Epithelial cell of prostate (primary cell): ENCODE data around the gene RHOBTB1.
"Not testable (repeated sequence)": the region's sequence is repeated elsewhere in the genome, so short reads cannot be mapped to it uniquely, and the experiment has no call there.

Experiments
- DNase-seq: peaks from one replicate; pipeline ENCODE4 v3.0.0-alpha.2; 2011; ENCODE audit warnings: low read depth, low spot score
- H3K27ac ChIP-seq: fragments of 450-650 bp; 2 replicates; pipeline ENCODE4 v1.5.1; 2017; ENCODE audit warnings: mild to moderate bottlenecking

The RHOBTB1 gene

DNA sequence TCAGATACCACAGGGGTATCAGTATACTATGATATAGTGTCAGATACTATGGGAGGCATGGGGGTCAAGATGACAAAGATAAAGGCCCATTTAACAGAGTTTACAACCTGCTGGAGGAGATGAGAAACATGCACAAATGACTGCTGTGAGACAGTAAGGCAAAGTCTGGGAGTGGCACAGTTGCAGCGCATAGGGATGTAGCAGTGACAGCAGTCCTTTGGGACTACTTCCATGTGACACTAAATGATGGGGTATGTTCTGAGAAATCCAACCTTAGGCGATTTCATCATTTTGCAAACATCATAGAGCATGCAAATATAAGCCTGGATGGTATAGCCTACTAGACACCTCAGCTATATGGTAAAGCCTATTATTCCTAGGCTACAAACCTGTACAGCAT lies 108.9 kb downstream of the RHOBTB1 start:
- no peak for DNase-seq
- no peak overlapping the region for H3K27ac ChIP-seq

DNA sequence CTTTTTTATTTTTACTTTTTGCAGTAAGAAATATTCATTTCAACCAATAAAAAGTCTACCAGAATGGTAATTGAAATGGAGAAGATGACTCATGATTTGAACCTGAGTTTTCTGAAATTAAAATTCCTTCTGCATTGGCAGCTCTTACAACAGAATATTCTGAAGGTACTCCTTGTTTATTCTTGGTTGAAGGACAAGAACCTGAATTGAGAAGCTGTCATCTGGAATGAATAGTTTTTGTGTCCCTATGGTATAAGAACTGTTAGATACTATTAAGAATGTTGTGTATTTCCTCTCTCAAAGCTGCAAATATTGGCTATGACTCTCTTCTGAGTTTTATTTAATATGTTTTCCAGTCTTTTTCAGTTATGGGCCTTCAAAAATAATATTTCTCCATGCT lies 109.6 kb downstream of the RHOBTB1 start:
- no peak overlapping the region for H3K27ac ChIP-seq
- DNase-seq = no peak

DNA sequence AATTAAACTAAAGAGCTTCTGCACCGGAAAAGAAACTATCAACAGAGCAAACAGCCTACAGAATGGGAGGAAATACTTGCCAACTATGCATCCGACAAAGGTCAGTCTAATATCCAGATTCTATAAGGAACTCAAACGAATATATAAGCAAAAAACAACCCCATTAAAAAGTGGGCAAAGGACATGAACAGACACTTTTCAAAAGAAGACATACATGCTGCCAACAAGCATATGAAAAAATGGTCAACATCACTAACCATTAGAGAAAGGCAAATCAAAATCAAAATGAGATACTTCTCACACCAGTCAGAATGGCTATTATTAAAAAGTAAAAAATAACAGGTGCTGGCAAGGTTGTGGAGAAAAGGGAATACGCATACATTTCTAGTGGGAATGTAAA lies 111.8 kb downstream of the RHOBTB1 start:
- DNase-seq, H3K27ac ChIP-seq: not testable (repeated sequence)

DNA sequence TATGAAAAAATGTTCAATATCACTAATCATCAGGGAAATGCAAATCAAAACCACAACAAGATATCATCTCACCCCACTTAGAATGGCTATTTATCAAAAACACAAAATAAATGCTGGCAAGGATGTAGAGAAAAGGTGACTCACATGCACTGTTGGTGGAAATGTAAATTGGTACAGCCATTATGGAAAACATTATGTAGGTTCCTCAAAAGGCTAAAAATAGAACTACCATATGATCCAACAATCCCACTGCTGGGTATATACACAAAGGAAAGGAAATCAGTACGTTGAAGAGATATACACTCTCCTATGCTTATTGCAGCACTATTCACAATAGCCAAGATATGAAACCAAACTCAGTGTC lies 115.5 kb downstream of the RHOBTB1 start:
- DNase-seq = no peak
- H3K27ac ChIP-seq = peak overlapping the region; percentile 26

DNA sequence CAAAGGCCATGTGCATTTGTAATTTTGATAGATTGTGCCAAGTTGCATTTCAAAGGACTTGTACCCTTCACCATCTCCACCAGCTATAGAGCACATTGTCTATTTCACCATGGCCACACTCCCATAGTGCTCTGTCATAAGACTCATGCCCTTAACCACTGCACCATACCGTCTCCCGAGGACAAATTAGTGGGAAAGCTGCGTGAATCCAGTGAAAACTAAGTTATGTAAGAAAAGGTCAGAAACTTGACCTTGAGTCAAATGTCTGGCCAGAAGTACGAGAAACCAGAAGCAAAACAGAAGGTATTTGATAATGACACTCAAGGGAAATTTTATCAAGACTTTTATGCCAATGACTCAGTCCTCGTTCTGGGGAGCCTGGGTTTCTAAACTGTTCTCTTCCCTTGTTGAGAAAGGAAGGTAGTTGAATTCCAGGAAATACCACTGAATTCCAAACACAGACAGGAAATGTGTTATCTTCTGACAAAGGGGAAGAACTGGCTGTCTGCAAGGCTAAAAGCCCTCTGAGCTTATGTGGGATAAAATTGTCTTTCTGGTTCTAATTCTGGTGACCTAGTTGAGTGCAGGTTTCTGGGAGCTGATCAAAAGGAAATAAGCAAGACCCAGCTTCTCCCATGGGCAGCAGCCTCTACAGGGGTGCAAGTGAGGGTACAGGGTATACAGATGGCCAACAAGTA lies 116.0 kb downstream of the RHOBTB1 start:
- peak overlapping the region; percentile 26 for H3K27ac ChIP-seq

DNA sequence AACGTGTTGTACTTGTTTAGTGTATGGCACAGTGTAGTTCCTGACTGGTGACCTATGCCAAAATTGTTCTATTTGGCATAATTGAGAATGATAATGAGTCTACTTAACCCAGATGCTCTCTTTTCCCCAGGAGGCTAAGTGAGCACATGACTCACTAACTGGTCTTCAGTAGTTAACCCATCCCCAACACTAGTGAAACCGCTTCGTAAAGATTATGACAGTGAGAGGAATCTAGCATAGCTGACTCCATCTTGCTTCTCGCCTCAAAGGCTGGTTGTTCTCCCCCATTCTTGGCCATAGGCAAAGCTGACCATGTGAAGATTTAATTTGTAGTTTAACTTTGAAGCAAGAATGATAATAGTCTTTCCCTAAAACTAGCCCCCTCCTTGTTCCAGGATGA lies 118.5 kb downstream of the RHOBTB1 start:
- no peak overlapping the region for H3K27ac ChIP-seq
- no peak for DNase-seq

More for the DNA sequence above, 116.0 kb downstream of the RHOBTB1 start:
- DNase-seq = no peak

DNA sequence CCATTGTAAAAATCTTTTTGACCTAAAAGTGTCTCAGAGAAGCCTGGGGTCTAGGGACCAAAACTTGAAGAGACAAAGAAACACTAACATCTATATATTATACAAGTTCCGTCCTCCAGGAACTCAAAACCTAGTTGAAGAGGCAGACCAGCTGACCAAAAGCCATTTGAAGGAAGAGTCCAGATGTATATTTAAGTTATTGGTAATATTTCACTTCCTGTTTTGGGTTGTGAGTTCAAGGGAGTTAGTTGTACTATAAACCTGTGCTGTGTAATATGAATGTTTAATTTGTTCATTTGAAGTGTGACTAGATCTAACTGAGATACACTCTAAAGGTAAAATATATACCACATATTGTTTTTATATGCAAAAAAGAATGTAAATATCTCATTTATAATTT lies 120.7 kb downstream of the RHOBTB1 start:
- H3K27ac ChIP-seq = no peak overlapping the region
- DNase-seq = no peak

DNA sequence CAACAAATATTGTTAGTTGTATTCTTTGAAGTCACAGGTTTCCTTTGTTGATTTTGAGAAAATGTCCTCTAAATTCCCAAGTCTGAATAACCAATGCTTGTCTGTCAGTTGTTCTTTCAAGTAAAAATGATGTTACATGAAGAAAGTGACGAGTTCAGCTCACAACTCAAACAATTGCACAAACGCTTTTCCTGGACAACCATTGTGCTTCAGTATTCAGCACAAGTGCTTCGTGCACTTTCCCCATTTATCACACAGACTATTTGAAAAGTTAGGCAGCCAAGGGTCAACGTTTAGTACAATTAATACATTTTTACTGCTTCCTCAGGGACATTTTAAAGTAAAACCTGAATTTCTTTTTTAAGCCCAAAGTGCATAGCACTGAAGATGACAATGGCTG lies 121.2 kb downstream of the RHOBTB1 start:
- no peak overlapping the region for H3K27ac ChIP-seq
- no peak for DNase-seq

DNA sequence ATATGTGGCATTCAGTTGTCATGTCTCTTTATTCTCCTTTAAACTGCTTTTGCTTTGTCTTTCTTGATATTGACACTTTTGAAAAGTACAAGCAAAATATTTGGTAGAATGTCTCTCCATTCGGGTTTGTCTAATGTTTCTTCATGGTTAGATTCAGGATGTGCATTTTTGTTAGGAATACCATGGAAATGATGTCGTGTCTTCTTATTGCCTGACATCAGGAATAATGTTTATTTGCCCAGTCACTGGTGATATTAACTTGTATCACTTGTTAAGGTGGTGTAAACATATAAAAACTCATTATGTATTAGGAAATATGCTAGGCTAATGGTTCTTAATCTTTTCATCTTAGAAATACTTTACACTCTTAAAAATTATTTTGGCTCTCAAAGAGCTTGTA lies 122.3 kb downstream of the RHOBTB1 start:
- no peak overlapping the region for H3K27ac ChIP-seq
- no peak for DNase-seq

DNA sequence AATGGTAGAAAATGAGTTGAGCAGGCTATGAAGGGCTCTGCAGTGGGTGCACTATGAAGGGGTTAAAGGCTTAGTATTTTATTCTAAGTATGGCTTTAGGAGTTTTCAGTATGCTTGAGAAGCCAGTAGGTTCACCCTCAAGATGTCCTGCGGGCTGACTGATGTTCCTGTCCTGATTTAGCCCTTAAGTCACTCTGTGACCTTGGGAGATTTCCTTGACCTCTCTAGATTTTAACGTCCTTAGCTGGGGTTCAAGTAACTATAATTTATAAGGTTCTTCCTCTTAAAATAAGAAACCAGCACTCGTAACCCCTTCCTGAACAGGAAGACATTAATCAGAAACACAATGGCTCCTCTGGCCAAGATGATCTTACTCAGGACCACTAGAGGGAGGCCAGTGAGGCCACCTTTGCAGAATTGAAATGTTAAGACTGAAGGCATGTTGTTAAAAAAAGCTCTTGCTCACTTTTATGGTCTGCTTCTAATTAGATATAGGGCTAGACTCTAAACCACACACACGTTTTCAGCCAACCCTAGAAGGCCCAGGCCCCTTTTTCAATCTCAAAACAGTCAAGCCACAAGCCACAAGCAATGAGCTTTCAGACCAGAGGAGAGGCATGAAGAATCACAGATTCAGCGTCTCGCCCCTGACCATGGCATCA lies 123.8 kb downstream of the RHOBTB1 start:
- H3K27ac ChIP-seq = no peak overlapping the region
- DNase-seq = no peak
